NT2/D1 (cell line): ENCODE data around the gene FAM124A.

ENCODE experiments used
- SUZ12 ChIP-seq: IDR thresholded peaks from 2 replicates; pipeline ENCODE4 v1.6.1; 2011; ENCODE audit not compliant: insufficient read length, insufficient read depth; ENCODE audit errors: extremely low read depth
- YY1 ChIP-seq: IDR thresholded peaks from 2 replicates; pipeline ENCODE4 v1.6.1; 2011; ENCODE audit not compliant: insufficient read length, insufficient read depth
- ZNF274 ChIP-seq: IDR thresholded peaks from 2 replicates; pipeline ENCODE4 v1.6.1; 2011; ENCODE audit warnings: mild to moderate bottlenecking, low read depth, low read length

- TF ChIP-seq ZNF274 (no peak), SUZ12 (no peak), YY1 (no peak)
Measured at GRCh38 chr13:51231456-51231855, 9.3 kb downstream of the FAM124A start.
